ENCODE results near the gene SERPINA9. TPM values are rescaled to one million over a fixed set of nuclear protein-coding genes. Genes with fewer than 3 reads are reported as not detected.

The SERPINA9 gene
- total RNA-seq, 4 donors from 2014 or later, result not detected

- TF ChIP-seq, protein P1, sequence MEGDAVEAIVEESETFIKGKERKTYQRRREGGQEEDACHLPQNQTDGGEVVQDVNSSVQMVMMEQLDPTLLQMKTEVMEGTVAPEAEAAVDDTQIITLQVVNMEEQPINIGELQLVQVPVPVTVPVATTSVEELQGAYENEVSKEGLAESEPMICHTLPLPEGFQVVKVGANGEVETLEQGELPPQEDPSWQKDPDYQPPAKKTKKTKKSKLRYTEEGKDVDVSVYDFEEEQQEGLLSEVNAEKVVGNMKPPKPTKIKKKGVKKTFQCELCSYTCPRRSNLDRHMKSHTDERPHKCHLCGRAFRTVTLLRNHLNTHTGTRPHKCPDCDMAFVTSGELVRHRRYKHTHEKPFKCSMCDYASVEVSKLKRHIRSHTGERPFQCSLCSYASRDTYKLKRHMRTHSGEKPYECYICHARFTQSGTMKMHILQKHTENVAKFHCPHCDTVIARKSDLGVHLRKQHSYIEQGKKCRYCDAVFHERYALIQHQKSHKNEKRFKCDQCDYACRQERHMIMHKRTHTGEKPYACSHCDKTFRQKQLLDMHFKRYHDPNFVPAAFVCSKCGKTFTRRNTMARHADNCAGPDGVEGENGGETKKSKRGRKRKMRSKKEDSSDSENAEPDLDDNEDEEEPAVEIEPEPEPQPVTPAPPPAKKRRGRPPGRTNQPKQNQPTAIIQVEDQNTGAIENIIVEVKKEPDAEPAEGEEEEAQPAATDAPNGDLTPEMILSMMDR (IDR thresholded peaks at IDR 0.05; ENCODE audit: low read depth), result no peak
Measured at GRCh38 chr14:94500264-94500663, 24.3 kb upstream of the SERPINA9 start.

GRCh38 chr14:94499673-94500072 is 23.7 kb upstream of the SERPINA9 start:
- TF ChIP-seq, protein P1 (IDR thresholded peaks at IDR 0.05; ENCODE audit: low read depth), result no peak

- TF ChIP-seq, protein P1 (IDR thresholded peaks at IDR 0.05; ENCODE audit: low read depth), result no peak
Measured at GRCh38 chr14:94498215-94498614, 22.2 kb upstream of the SERPINA9 start.

DNA sequence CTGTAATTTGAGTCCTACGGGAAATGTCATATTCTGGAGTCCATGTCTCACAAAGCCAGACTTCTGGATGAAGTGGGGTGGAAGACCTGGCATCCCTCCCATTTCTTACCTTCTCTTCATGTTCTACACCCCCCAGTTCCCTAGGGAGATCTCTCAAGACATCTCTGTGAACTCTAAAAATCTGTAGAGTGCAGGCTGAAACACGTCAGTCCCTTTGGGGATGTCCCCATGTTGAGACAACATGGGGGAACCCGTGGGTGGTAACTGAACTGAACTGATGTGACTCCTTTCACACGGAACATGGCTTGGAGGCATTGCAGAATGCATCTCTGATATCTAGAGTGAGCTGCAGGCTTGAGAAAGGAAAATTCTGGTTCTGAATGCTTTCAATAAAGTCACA is 18.1 kb upstream of the SERPINA9 start:
- TF ChIP-seq, protein P1 (IDR thresholded peaks at IDR 0.05; ENCODE audit: low read depth), result no peak

- TF ChIP-seq, protein P1 (IDR thresholded peaks at IDR 0.05; ENCODE audit: low read depth), result no peak
Measured at GRCh38 chr14:94491511-94491910, 15.5 kb upstream of the SERPINA9 start.

GRCh38 chr14:94489336-94489735 is 13.3 kb upstream of the SERPINA9 start:
- TF ChIP-seq, protein P1 (IDR thresholded peaks at IDR 0.05; ENCODE audit: low read depth), result no peak

GRCh38 chr14:94486883-94487282 is 10.9 kb upstream of the SERPINA9 start:
- TF ChIP-seq, protein P1 (IDR thresholded peaks at IDR 0.05; ENCODE audit: low read depth), result no peak
